LNCaP clone FGC (cell line): Measurements from ENCODE around the gene PSG4.
"Not testable (repeated sequence)": the region's sequence is repeated elsewhere in the genome, so short reads cannot be mapped to it uniquely, and the experiment has no call there.

ENCODE experiments used
- DNase-seq: peaks from one replicate; pipeline ENCODE4 v3.0.0-alpha.2; 2011; ENCODE audit warnings: low read depth
- H3K4me3 ChIP-seq: 2 replicates; pipeline ENCODE4 v1.5.1; 2011; ENCODE audit warnings: mild to moderate bottlenecking, low read depth, low read length, control low read depth
- CTCF ChIP-seq: IDR thresholded peaks from 2 replicates; pipeline ENCODE4 v1.5.1; 2012; ENCODE audit warnings: mild to moderate bottlenecking; ENCODE audit not compliant: control insufficient read depth, insufficient read depth; ENCODE audit errors: extremely low read depth

PSG4 gene

GRCh38 chr19:43178577-43178976 lies 26.9 kb downstream of the PSG4 start:
- H3K4me3 ChIP-seq, DNase-seq: not testable (repeated sequence)

GRCh38 chr19:43165906-43166305 lies 39.5 kb downstream of the PSG4 start:
- not testable (repeated sequence) for DNase-seq, H3K4me3 ChIP-seq

- not testable (repeated sequence) for H3K4me3 ChIP-seq, DNase-seq
Measured at GRCh38 chr19:43163135-43163534, 42.3 kb downstream of the PSG4 start.

GRCh38 chr19:43162261-43162660 lies 43.2 kb downstream of the PSG4 start:
- not testable (repeated sequence) for DNase-seq, H3K4me3 ChIP-seq

- no peak overlapping the region for H3K4me3 ChIP-seq
- DNase-seq, result no peak
- TF ChIP-seq CTCF, result no peak
Measured at GRCh38 chr19:43152214-43152613, 53.2 kb downstream of the PSG4 start.

- not testable (repeated sequence) for DNase-seq, H3K4me3 ChIP-seq
Measured at GRCh38 chr19:43149788-43150187, 55.6 kb downstream of the PSG4 start.

- no peak for DNase-seq
Measured at GRCh38 chr19:43148233-43148632, 57.2 kb downstream of the PSG4 start.

More at GRCh38 chr19:43148233-43148632, 57.2 kb downstream of the PSG4 start:
- no peak for TF ChIP-seq CTCF
- H3K4me3 ChIP-seq, result no peak overlapping the region
